Liver (tissue), 3 donors: ENCODE results near the gene SYNPR.

Source experiments
- EGR1 ChIP-seq, 2 donors: IDR thresholded peaks; 2 replicates each; pipeline ENCODE4 v1.6.1; 2016 to 2018; ENCODE audit warnings: antibody characterized with exemption in 2 of 2, low read depth in 2 of 2
- FOXA1 ChIP-seq: IDR thresholded peaks from 2 replicates; pipeline ENCODE4 v1.6.1; 2016; ENCODE audit warnings: antibody characterized with exemption
- MAX ChIP-seq: IDR thresholded peaks from 2 replicates; pipeline ENCODE4 v1.6.1; 2016; ENCODE audit warnings: antibody characterized with exemption
- RAD21 ChIP-seq, 2 donors: IDR thresholded peaks; 2 replicates each; pipeline ENCODE4 v1.6.1; 2016; ENCODE audit warnings: antibody characterized with exemption in 2 of 2, mild to moderate bottlenecking in 2 of 2
- REST ChIP-seq: IDR thresholded peaks from 2 replicates; pipeline ENCODE4 v1.6.1; 2016; ENCODE audit warnings: antibody characterized with exemption, mild to moderate bottlenecking
- RXRA ChIP-seq, 2 donors: IDR thresholded peaks; 2 replicates each; pipeline ENCODE4 v1.6.1; 2017 to 2018; ENCODE audit warnings: antibody characterized with exemption in 2 of 2, mild to moderate bottlenecking in 1 of 2
- ZBTB33 ChIP-seq: IDR thresholded peaks from 2 replicates; pipeline ENCODE4 v1.6.1; 2016; ENCODE audit warnings: antibody characterized with exemption
- TF ChIP-seq, protein P1 (sequence below): fragments of 150-350 bp; IDR thresholded peaks from 2 replicates; pipeline ENCODE4 v1.5.1; 2017; ENCODE audit warnings: improper control_type of control experiment, low read depth, low read length; ENCODE audit not compliant: missing input control
- donor health status: healthy.
- donor health status: healthy.

DNA sequence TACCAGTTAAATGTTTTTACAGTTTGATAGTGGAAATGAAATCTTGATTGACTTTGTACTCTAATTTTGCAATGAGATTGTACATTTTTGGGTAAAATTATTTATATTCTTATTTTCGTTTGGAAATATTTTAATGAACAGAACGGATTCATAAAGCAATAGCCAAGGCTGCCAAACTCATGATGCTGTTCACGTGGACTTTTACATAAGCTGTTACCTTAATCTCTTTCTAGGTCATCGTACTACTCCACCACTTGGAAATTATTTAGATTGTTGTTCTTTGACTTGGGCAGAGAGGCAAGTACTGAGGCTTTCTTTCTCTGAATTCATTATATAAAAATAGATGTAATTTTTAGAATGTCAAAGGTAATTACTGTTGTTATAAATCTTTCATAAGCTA lies 16.2 kb downstream of the SYNPR start:
- TF ChIP-seq, protein P1, sequence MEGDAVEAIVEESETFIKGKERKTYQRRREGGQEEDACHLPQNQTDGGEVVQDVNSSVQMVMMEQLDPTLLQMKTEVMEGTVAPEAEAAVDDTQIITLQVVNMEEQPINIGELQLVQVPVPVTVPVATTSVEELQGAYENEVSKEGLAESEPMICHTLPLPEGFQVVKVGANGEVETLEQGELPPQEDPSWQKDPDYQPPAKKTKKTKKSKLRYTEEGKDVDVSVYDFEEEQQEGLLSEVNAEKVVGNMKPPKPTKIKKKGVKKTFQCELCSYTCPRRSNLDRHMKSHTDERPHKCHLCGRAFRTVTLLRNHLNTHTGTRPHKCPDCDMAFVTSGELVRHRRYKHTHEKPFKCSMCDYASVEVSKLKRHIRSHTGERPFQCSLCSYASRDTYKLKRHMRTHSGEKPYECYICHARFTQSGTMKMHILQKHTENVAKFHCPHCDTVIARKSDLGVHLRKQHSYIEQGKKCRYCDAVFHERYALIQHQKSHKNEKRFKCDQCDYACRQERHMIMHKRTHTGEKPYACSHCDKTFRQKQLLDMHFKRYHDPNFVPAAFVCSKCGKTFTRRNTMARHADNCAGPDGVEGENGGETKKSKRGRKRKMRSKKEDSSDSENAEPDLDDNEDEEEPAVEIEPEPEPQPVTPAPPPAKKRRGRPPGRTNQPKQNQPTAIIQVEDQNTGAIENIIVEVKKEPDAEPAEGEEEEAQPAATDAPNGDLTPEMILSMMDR: no peak
- TF ChIP-seq ZBTB33 (no peak), RXRA (IDR thresholded peaks at IDR 0.05) (no peak), RAD21 (IDR thresholded peaks at IDR 0.05) (no peak), REST (no peak), MAX (no peak), EGR1 (IDR thresholded peaks at IDR 0.05; ENCODE audit: low read depth in 2 of 2) (no peak), FOXA1 (no peak)
